Measurements from ENCODE around the gene PSTPIP1.

GRCh38 chr15:77025083-77025901 lies 30.4 kb downstream of the PSTPIP1 start:
- no peak for TF ChIP-seq YY1 (IDR thresholded peaks at IDR 0.05; ENCODE audit: insufficient read depth, insufficient read length)
- no peak for TF ChIP-seq ZNF274 (IDR thresholded peaks at IDR 0.05; ENCODE audit: low read depth, low read length)
- no peak for TF ChIP-seq SUZ12 (IDR thresholded peaks at IDR 0.05; ENCODE audit: extremely low read depth, insufficient read depth, insufficient read length)

All from NT2/D1 (cell line).